Subcutaneous adipose tissue (tissue), 4 donors: ENCODE measurements around the gene SYT3. TPM values are rescaled to one million over a fixed set of nuclear protein-coding genes. Genes with fewer than 3 reads are reported as not detected.

Source experiments
- CTCF ChIP-seq: fragments of 450-650 bp; IDR thresholded peaks from one replicate; pipeline ENCODE4 v1.5.1; 2016; ENCODE audit warnings: low read depth, mild to moderate bottlenecking, control low read depth, antibody characterized with exemption, moderate library complexity
- total RNA-seq, 4 donors: library from RNA; depleted of rRNA; stranded (reverse); fragments of >200 nt; gene quantifications; one replicate each; pipeline ENCODE4 v1.1.0, GENCODE V29; 2016

The SYT3 gene
- total RNA-seq, 4 donors from 2014 or later, result not detected

GRCh38 chr19:50652722-50653121 is 13.0 kb upstream of the SYT3 start:
- TF ChIP-seq CTCF, result no peak

- no peak for TF ChIP-seq CTCF
Measured at GRCh38 chr19:50651174-50651573, 11.5 kb upstream of the SYT3 start.

DNA sequence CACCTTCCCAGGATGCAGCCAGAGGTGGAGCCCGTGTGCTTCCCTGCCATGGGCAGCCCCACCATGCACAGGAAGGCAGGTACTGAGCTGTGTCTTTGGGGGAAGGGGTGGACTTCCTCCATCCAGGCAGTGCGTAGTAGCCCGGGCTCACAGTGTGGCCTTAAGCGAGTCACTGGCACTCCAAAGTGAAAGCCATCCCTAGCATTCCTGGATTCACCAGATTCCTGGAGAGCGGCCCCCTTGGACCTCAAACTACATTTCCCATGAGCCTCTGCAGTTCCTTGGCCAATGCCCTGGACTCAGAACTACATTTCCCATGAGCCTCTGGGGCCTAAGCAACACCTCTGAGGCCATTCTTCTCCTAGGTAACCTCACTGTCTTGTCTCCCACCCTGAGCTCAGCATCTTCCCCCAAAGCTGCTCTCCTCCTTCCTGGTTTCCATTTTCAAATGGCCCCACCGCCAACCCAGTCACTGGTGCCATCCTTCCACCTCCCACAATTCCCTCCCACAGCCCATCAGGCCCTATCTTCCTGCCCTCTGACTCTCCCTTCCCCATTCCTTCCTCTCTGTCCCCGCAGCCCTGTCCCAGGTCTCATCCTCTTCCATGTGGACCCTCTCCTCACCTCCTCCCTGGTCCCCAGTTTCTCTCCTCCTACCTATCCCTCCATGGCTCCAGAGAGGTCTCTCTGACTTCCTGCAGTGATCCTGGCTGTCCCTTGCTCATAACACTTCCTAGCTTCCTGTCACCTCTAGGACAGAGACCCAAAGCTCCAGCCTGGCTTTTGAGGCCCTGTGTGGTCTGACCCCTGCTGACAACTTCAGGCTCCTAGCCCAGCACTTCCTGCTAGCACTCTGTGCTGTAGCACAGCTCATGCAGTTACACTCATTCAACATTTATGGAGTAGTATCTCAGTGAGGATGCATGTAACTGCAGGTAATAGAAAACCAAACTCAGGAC is 10.0 kb upstream of the SYT3 start, which contains the start of gene C19orf81:
Gene C19orf81 (plus strand): TSS at position 13 of the 959 bp plus-strand sequence. CDS start 0 bp downstream, at position 13.
- TF ChIP-seq CTCF, result no peak

GRCh38 chr19:50648659-50649058 is 9.0 kb upstream of the SYT3 start:
- no peak for TF ChIP-seq CTCF

GRCh38 chr19:50647879-50648615 is 8.4 kb upstream of the SYT3 start:
- no peak for TF ChIP-seq CTCF

DNA sequence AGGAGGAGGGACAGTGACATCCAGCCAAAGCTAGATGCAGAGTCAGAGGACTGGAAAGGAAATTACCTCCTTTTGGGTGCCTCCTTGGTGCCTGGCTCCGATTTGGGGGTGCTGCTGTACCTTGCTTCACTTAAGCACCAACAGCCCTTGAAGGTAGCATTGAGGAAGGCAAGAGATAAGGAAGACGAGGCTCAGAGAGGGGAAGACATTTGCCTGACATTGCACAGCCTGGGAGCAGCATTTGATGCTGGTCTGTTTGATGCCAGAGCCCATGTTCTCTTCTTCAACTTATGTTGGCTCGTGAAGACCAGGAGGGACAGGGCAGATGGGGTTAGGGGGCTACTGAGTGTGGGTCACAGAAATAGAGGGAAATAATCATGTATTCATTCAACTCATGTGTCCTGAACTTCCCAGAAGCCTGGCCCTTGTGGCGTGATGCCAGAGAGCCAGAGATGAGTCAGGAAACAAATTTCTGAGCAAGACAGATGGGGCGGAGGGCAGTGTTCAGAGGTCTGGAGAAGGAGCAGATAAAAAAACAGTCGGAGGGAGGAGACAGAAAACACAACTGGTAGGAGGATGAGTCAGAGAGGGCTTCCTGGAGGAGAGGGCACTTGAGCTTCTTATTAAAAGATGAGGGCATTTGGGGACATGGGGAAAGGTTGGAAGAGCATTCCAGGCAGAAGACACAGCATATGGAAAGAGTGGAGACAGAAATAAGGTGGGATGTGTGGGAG is 6.6 kb upstream of the SYT3 start:
- no peak for TF ChIP-seq CTCF
